A549 (cell line): Measurements from ENCODE around the gene MPP2.

Experiments used
- CHD2 ChIP-seq: fragments of 150-350 bp; IDR thresholded peaks from 2 replicates; pipeline ENCODE4 v1.6.1; 2014; ENCODE audit warnings: low read length; ENCODE audit not compliant: partially characterized antibody
- HES2 ChIP-seq: fragments of >200 bp; sonication (Bioruptor Twin); formaldehyde crosslinking; IDR thresholded peaks from 2 replicates; pipeline ENCODE4 v1.6.1; 2016
- KDM5A ChIP-seq: fragments of 200-600 bp; sonication (generic); IDR thresholded peaks from 2 replicates; pipeline ENCODE4 v1.6.1; 2016; ENCODE audit warnings: antibody characterized with exemption, mild to moderate bottlenecking
- MAX ChIP-seq: IDR thresholded peaks from 2 replicates; pipeline ENCODE4 v1.6.1; 2012
- POLR2A ChIP-seq: IDR thresholded peaks from 2 replicates; pipeline ENCODE4 v1.6.1; 2012; ENCODE audit warnings: mild to moderate bottlenecking, low read length
- ZSCAN20 ChIP-seq: fragments of 250-450 bp; sonication (Bioruptor Pico); IDR thresholded peaks from 2 replicates; pipeline ENCODE4 v1.8.0; 2022; ENCODE audit warnings: mild to moderate bottlenecking, moderate library complexity

- TF ChIP-seq CHD2 (no peak), ZSCAN20 (CRISPR knock-in tag) (no peak), POLR2A (no peak), KDM5A (no peak), HES2 (no peak), MAX (no peak)
Measured at GRCh38 chr17:43928609-43929008, 21.3 kb upstream of the MPP2 start.
